ENCODE data around the gene ANKRD65.
"Not testable (repeated sequence)": the region's sequence is repeated elsewhere in the genome, so short reads cannot be mapped to it uniquely, and the experiment has no call there.

ANKRD65 gene

GRCh38 chr1:1421147-1421906 is at the start of gene ANKRD65:
Gene ANKRD65, minus strand, starts transcription at chr1:1421276. Its CDS starts 271 bp downstream, at chr1:1421005.
- no peak for TF ChIP-seq CTCF (IDR thresholded peaks at IDR 0.05; ENCODE audit: low read depth, low read length)
- Histone ChIP-seq H3K9me3 (ENCODE audit: severe bottlenecking) (no peaks in the 10 kb centered on the region), H3K27ac (peak within 1 kb of the TSS; percentile 94)

DNA sequence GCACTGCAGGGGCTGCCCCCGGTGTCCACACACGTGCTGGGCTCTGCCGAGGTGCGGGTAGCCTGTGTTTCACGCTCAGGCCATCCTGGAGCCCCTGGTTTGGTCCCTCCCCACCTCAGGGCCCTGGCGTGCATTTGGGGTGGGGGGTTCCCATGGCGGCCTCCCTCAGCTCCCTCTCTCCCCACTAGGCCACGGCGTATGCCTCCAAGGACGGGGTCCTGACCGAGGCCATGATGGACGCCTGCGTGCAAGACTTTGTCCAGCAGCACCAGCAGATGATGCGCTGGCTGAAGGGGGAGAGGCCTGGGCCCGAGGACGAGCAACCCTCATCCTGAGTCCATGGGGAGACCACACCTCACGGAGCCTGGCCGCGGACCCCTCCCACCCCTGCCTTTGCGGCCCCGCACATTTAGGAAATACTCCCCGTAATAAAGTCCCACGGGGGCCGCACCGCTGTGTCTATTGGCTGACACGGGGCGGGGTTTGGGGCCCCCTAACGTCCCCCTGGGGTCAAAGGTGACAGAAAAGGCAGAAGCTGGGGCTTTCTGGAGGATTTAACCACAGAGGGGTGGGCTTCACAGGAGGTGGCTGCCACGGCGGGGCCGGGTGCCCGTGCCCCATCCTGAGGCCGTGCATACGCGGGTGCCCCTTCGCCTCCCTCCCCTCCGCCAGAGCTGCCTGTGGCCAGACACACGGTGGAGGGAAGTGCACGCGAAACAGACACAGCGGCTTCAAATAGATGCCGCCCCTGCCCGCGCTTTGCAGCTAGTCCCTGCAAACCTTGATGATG is 47.3 kb upstream of the ANKRD65 start:
- not testable (repeated sequence) for H3K4me3 ChIP-seq (ENCODE audit: low read depth, low read length); H3K36me3 ChIP-seq; H3K27me3 ChIP-seq (ENCODE audit: insufficient read depth, low read depth, severe bottlenecking); H3K27ac ChIP-seq; H3K9me3 ChIP-seq (ENCODE audit: severe bottlenecking); DNase-seq

More at GRCh38 chr1:1421147-1421906, at the start of gene ANKRD65:
- Histone ChIP-seq H3K4me3 (ENCODE audit: low read depth, low read length) (no peak within 1 kb of the TSS; the same call in none of the 2 replicates), H3K27me3 (ENCODE audit: insufficient read depth, low read depth, severe bottlenecking) (no peaks in the 10 kb centered on the region), H3K36me3 (no peaks in the 10 kb centered on the region)
- DNase-seq: peak; percentile 83

GRCh38 chr1:1463312-1463711 is 42.2 kb upstream of the ANKRD65 start:
- Histone ChIP-seq H3K4me3 (ENCODE audit: low read depth, low read length) (no peak overlapping the region), H3K27ac (no peak overlapping the region), H3K27me3 (ENCODE audit: insufficient read depth, low read depth, severe bottlenecking) (no peaks in the 10 kb centered on the region), H3K9me3 (ENCODE audit: severe bottlenecking) (no peaks in the 10 kb centered on the region), H3K36me3 (no peaks in the 10 kb centered on the region)
- TF ChIP-seq CTCF (IDR thresholded peaks at IDR 0.05; ENCODE audit: low read depth, low read length): no peak
- no peak for DNase-seq

DNA sequence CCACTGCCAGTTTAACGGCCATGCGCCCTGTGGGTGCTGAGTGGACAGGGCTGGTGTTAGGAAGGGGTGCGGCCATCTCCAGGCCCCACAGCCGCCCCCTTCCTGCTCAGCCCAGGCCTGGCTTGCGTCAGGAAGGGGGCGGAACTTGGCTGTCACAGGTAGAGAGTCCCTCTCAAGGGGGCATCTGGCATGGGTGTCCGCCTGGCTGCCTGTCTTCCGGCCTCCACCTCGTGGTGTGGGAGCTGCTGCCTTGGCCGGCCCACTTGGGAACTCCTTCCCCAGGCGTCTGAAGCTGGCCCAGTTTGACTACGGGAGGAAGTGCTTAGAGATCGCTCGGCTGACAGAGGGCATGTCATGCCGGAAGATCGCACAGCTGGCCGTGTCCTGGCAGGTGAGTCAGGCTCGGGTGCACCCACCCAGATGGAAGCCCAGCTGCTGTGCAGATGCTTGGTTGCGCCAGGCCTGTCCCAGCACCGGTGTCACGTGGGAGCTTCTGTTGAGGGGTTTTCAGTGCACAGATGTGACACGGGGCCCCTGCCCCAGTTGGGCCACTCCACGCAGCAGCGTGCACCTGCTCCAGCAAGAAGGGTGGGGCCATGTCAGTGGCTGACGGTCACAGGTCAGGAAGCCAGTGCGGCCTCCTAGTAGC is 41.4 kb upstream of the ANKRD65 start:
- Histone ChIP-seq H3K36me3 (no peaks in the 10 kb centered on the region), H3K9me3 (ENCODE audit: severe bottlenecking) (no peaks in the 10 kb centered on the region), H3K27me3 (ENCODE audit: insufficient read depth, low read depth, severe bottlenecking) (no peaks in the 10 kb centered on the region), H3K27ac (no peak overlapping the region), H3K4me3 (ENCODE audit: low read depth, low read length) (no peak overlapping the region)
- TF ChIP-seq CTCF (IDR thresholded peaks at IDR 0.05; ENCODE audit: low read depth, low read length): no peak
- no peak for DNase-seq

DNA sequence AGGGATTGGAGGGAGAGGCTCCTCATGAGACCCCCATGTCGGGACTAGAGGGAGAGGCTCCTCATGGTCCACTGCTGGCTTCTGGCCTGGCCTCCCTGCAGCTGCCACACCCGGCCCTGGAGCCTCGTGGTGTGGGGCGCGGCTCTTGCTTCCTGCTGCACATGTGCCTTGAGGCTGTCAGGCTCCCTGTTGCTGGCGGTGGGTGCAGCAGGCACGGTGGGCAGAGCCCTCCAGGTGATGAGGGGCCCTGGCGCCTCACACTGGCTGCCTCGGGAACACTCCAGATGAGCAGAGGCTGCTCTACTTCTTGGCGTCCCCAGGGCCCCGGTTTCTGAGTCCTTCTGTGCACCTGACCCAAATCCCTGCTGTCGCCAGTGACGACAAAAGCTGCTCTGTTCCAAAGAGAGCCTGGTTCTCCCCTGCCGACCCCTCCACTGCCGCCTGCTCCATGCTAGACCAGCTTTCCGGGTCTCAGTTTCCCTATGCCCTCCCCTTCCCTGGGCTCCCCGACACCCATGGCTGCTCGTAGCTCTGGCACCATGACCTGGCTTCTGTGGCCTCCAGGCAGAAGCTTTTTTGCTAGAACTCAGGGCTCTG is 40.7 kb upstream of the ANKRD65 start:
- no peak for DNase-seq
- Histone ChIP-seq H3K4me3 (ENCODE audit: low read depth, low read length) (no peak overlapping the region), H3K9me3 (ENCODE audit: severe bottlenecking) (no peaks in the 10 kb centered on the region), H3K36me3 (no peaks in the 10 kb centered on the region), H3K27ac (no peak overlapping the region), H3K27me3 (ENCODE audit: insufficient read depth, low read depth, severe bottlenecking) (no peaks in the 10 kb centered on the region)
- TF ChIP-seq CTCF (IDR thresholded peaks at IDR 0.05; ENCODE audit: low read depth, low read length): peak; percentile 25; the same call in 1 of the 2 replicates

Data from WERI-Rb-1 (cell line).